ENCODE measurements around the gene PLEKHM2. TPM values are rescaled to one million over a fixed set of nuclear protein-coding genes. Genes with fewer than 3 reads are reported as not detected.

PLEKHM2 gene
- total and polyA plus RNA-seq, 2 experiments from 2014 or later = 31.8 to 43.1 TPM

DNA sequence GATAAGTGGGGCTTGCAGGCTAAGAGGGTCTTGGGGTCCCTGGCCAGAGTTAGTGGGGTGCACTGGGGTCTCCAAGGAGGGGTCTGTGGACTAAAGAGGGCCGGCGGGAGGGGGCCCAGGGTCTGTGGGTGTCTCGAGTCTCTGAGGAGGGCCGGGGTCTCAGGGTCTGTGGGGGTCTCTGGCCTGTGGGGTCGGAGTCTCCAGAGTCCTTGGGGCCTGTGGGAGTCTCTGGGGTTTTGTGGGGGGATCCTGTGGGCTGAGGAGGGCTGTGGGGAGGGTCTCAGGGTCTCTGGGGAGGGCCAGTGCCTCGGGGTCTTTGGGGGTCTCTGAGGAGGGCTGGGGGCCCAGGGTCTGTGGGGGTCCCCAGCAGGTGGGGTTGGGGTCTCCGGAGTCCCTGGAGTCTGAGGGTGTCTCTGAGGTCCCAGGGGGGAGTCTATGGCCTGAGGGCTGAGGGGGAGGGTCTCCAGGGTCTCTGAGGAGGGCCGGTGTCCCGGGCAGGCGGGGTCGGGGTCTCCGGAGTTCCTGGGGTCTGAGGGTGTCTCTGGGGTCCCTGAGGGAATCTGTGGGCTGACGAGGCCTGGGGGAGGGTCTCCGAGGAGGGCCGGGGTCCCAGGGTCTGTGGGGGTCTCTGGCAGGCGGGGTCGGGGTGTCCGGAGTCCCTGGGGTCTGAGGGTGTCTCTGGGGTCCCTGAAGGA is 628 bp upstream of the PLEKHM2 start:
- Histone ChIP-seq H3K4me3 (peak overlapping the region; percentile 95), H3K4me2 (peak overlapping the region; percentile 99), H3K9me2 (replicated peaks; ENCODE audit: insufficient read depth) (no peaks in the 10 kb centered on the region), H4K20me1 (ENCODE audit: insufficient read depth, poor library complexity, severe bottlenecking) (peaks cover 21% of the 10 kb centered on the region), H3K27me3 (no peaks in the 10 kb centered on the region), H3K79me2 (peaks cover 48% of the 10 kb centered on the region), H3K9me3 (ENCODE audit: low read depth) (no peaks in the 10 kb centered on the region), H3K4me1 (ENCODE audit: insufficient read depth) (peaks cover 14% of the 10 kb centered on the region), H3K36me3 (replicated peaks; ENCODE audit: insufficient read depth, low read depth) (no peaks in the 10 kb centered on the region), H2AFZ (peak overlapping the region; percentile 96), H3K27ac (peak overlapping the region; percentile 99)
- no peak for DNase-seq (ENCODE audit: low spot score)
- WGBS (ENCODE audit: low lambda C conversion rate, missing lambda C conversion rate) = 76% methylated on average over 12 of the region's 18 CpGs
- TF ChIP-seq, protein P1, sequence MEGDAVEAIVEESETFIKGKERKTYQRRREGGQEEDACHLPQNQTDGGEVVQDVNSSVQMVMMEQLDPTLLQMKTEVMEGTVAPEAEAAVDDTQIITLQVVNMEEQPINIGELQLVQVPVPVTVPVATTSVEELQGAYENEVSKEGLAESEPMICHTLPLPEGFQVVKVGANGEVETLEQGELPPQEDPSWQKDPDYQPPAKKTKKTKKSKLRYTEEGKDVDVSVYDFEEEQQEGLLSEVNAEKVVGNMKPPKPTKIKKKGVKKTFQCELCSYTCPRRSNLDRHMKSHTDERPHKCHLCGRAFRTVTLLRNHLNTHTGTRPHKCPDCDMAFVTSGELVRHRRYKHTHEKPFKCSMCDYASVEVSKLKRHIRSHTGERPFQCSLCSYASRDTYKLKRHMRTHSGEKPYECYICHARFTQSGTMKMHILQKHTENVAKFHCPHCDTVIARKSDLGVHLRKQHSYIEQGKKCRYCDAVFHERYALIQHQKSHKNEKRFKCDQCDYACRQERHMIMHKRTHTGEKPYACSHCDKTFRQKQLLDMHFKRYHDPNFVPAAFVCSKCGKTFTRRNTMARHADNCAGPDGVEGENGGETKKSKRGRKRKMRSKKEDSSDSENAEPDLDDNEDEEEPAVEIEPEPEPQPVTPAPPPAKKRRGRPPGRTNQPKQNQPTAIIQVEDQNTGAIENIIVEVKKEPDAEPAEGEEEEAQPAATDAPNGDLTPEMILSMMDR (IDR thresholded peaks at IDR 0.05; ENCODE audit: poor library complexity) = no peak
- TF ChIP-seq EZH2 (IDR thresholded peaks at IDR 0.05; ENCODE audit: borderline replicate concordance) = no peak
- no peak for TF ChIP-seq EZH2phosphoT487 (IDR thresholded peaks at IDR 0.05; ENCODE audit: low read depth, severe bottlenecking, unreplicated experiment)

DNA sequence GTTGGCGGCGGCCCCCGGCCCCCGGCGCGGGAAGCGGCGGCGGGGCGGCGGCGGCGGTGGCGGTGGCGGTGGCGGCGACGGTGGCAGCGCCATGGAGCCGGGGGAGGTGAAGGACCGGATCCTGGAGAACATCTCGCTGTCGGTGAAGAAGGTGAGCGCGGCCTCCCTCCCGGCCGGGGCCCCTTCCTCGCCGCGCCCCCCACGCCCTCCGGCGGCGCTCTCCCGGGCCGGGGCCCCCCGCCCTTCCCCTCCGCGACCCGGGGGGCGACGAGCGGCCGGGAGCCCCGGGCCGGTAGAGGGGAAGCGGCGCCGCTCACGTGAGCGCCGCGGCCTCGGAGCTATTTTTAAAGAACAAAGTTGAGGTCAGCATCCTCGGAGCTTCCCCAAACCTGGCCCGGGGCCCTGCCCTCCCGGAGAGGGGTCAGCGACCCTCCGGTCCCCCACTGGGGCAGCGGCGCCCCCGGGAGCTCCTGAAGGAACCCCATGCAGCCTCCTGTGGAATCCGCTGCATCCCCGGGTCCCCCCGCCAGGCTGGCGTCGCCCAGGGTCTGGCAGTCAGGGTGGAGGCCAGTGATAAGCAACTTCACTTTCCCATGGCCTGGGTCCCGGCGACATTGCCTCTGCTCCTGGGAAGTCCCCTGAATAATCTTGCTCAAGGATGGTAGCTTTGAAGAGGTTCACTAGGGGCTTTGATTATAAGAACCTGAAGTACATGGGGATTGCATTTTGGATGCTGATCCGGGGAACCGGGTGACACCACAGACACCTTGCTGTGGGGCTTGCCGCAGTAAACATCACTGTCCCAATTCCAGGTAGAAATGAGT is 560 bp downstream of the PLEKHM2 start:
- Histone ChIP-seq H2AFZ (peak overlapping the region; percentile 54), H3K4me3 (peak overlapping the region; percentile 100), H4K20me1 (ENCODE audit: insufficient read depth, poor library complexity, severe bottlenecking) (peaks cover 21% of the 10 kb centered on the region), H3K27me3 (no peaks in the 10 kb centered on the region), H3K79me2 (peaks cover 60% of the 10 kb centered on the region), H3K36me3 (replicated peaks; ENCODE audit: insufficient read depth, low read depth) (no peaks in the 10 kb centered on the region), H3K9me3 (ENCODE audit: low read depth) (no peaks in the 10 kb centered on the region), H3K27ac (peak overlapping the region; percentile 95), H3K4me1 (ENCODE audit: insufficient read depth) (peaks cover 14% of the 10 kb centered on the region), H3K9me2 (replicated peaks; ENCODE audit: insufficient read depth) (no peaks in the 10 kb centered on the region), H3K4me2 (peak overlapping the region; percentile 84)
- TF ChIP-seq EZH2 (IDR thresholded peaks at IDR 0.05; ENCODE audit: borderline replicate concordance) = no peak
- DNase-seq (ENCODE audit: low spot score) = peak; percentile 50
- WGBS (ENCODE audit: low lambda C conversion rate, missing lambda C conversion rate) = 2% methylated on average over 19 of the region's 72 CpGs

DNA sequence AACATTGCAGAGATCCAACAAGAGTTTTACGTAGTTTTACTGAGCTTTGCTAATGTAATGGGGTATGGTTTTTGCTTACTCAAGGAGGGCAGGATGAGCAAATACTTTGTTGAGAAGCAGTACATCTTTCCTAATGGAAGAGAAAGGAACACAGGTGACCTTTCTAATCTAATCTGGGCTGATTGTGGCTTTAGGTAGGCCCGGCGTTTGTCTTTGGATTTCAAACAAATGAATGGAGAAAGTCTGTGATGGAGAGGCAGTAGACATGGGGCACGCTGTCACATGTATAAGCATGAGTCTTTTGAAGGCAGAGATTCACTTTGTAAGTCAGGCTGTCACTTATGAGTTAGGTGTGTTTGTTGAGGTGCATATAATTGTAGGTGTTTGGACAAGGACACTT is 1.7 kb downstream of the PLEKHM2 start:
- H3K9me2 ChIP-seq (replicated peaks; ENCODE audit: insufficient read depth) = no peaks in the 10 kb centered on the region
- peaks cover 28% of the 10 kb centered on the region for H4K20me1 ChIP-seq (ENCODE audit: insufficient read depth, poor library complexity, severe bottlenecking)
- no peaks in the 10 kb centered on the region for H3K9me3 ChIP-seq (ENCODE audit: low read depth)
- H3K36me3 ChIP-seq (replicated peaks; ENCODE audit: insufficient read depth, low read depth) = no peaks in the 10 kb centered on the region
- H2AFZ ChIP-seq = no peak overlapping the region
- H3K27me3 ChIP-seq = no peaks in the 10 kb centered on the region
- peaks cover 71% of the 10 kb centered on the region for H3K79me2 ChIP-seq
- H3K4me3 ChIP-seq = peak overlapping the region; percentile 100
- H3K4me1 ChIP-seq (ENCODE audit: insufficient read depth) = peaks cover 14% of the 10 kb centered on the region
- 37% methylated on average over 4 of the region's 4 CpGs for WGBS (ENCODE audit: low lambda C conversion rate, missing lambda C conversion rate)
- no peak for DNase-seq (ENCODE audit: low spot score)
- TF ChIP-seq, protein P1 (IDR thresholded peaks at IDR 0.05; ENCODE audit: poor library complexity) = no peak
- TF ChIP-seq EZH2phosphoT487 (IDR thresholded peaks at IDR 0.05; ENCODE audit: low read depth, severe bottlenecking, unreplicated experiment) (no peak), EZH2 (IDR thresholded peaks at IDR 0.05; ENCODE audit: borderline replicate concordance) (no peak)
- peak overlapping the region; percentile 84 for H3K4me2 ChIP-seq
- peak overlapping the region; percentile 95 for H3K27ac ChIP-seq

DNA sequence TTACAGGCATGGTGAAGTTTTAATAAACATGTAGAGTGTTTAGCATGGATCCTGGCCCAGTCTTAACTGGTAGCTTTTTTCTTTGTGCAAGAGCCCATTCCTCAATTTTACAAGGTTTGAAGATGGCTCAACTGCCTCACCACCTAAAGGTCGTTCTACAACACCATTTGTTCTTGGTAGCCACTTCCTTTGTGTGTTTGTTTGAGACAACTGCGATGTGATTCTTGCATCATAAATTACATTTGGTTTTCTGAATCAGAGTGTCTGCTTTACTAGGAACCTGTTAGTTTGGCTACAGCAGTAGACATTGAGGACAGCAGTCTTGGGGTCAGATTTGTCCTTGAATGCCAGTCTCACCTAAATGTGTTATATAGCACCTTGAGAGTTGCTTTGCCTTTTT is 3.3 kb downstream of the PLEKHM2 start:
- no peak overlapping the region for H2AFZ ChIP-seq
- peaks cover 43% of the 10 kb centered on the region for H4K20me1 ChIP-seq (ENCODE audit: insufficient read depth, poor library complexity, severe bottlenecking)
- no peaks in the 10 kb centered on the region for H3K9me2 ChIP-seq (replicated peaks; ENCODE audit: insufficient read depth)
- H3K4me1 ChIP-seq (ENCODE audit: insufficient read depth) = peaks cover 17% of the 10 kb centered on the region
- no peaks in the 10 kb centered on the region for H3K9me3 ChIP-seq (ENCODE audit: low read depth)
- no peak overlapping the region for H3K27ac ChIP-seq
- DNase-seq (ENCODE audit: low spot score) = no peak
- H3K79me2 ChIP-seq = peaks cover 88% of the 10 kb centered on the region
- no peaks in the 10 kb centered on the region for H3K27me3 ChIP-seq
- TF ChIP-seq EZH2phosphoT487 (IDR thresholded peaks at IDR 0.05; ENCODE audit: low read depth, severe bottlenecking, unreplicated experiment) = no peak
- TF ChIP-seq, protein P1 (IDR thresholded peaks at IDR 0.05; ENCODE audit: poor library complexity) = no peak
- TF ChIP-seq EZH2 (IDR thresholded peaks at IDR 0.05; ENCODE audit: borderline replicate concordance) = no peak
- WGBS (ENCODE audit: low lambda C conversion rate, missing lambda C conversion rate) = 82% methylated on average over 2 of the region's 2 CpGs
- no peak overlapping the region for H3K4me2 ChIP-seq
- H3K36me3 ChIP-seq (replicated peaks; ENCODE audit: insufficient read depth, low read depth) = no peaks in the 10 kb centered on the region
- no peak overlapping the region for H3K4me3 ChIP-seq

Measured in hepatocyte (in vitro differentiated cells).